GM10266 (cell line): Measurements from ENCODE around the gene GLT8D2.

ENCODE experiments used
- DNase-seq: peaks from one replicate; pipeline ENCODE4 v3.0.0; 2012; ENCODE audit errors: extremely low spot score
- TF ChIP-seq, protein P1 (sequence below): IDR thresholded peaks from 2 replicates; pipeline ENCODE4 v1.5.1; 2012; ENCODE audit warnings: mild to moderate bottlenecking, low read depth; ENCODE audit not compliant: control insufficient read depth, insufficient read depth; ENCODE audit errors: missing control alignments

Gene GLT8D2

GRCh38 chr12:103958621-103959020 lies 91.4 kb downstream of the GLT8D2 start:
- TF ChIP-seq, protein P1, sequence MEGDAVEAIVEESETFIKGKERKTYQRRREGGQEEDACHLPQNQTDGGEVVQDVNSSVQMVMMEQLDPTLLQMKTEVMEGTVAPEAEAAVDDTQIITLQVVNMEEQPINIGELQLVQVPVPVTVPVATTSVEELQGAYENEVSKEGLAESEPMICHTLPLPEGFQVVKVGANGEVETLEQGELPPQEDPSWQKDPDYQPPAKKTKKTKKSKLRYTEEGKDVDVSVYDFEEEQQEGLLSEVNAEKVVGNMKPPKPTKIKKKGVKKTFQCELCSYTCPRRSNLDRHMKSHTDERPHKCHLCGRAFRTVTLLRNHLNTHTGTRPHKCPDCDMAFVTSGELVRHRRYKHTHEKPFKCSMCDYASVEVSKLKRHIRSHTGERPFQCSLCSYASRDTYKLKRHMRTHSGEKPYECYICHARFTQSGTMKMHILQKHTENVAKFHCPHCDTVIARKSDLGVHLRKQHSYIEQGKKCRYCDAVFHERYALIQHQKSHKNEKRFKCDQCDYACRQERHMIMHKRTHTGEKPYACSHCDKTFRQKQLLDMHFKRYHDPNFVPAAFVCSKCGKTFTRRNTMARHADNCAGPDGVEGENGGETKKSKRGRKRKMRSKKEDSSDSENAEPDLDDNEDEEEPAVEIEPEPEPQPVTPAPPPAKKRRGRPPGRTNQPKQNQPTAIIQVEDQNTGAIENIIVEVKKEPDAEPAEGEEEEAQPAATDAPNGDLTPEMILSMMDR, result no peak
- DNase-seq, result no peak

- no peak for DNase-seq
- TF ChIP-seq, protein P1, result no peak
These were observed 92.1 kb downstream of the GLT8D2 start for GRCh38 chr12:103957865-103958388.

DNA sequence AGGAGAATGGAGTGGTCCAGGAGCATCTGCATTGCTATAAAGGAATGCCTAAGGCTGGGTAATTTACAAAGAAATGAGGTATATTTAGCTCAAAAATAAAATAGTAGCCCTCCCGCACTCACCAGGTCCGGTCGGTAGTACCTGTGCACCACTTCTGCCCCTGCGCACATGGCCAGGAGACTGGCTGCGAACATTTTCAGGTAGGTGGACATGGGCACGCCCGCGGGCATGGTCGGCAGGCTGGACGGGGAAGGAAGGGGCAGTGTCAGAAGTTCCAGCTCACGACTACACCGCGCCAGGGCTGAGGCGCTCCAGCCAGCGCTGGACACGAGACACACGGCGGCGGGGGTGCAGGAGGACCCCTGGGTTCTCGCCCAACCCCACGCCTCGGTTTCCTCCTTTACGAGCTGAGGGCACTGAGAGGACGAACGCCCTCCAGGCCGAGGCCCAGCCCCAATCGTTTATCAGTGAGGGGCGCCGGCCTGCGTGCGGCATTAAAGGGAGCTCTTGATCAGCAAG lies 93.4 kb downstream of the GLT8D2 start:
- TF ChIP-seq, protein P1, result no peak
- no peak for DNase-seq

- no peak for DNase-seq
- TF ChIP-seq, protein P1, result no peak
These were observed 94.0 kb downstream of the GLT8D2 start for GRCh38 chr12:103955811-103956508.

DNA sequence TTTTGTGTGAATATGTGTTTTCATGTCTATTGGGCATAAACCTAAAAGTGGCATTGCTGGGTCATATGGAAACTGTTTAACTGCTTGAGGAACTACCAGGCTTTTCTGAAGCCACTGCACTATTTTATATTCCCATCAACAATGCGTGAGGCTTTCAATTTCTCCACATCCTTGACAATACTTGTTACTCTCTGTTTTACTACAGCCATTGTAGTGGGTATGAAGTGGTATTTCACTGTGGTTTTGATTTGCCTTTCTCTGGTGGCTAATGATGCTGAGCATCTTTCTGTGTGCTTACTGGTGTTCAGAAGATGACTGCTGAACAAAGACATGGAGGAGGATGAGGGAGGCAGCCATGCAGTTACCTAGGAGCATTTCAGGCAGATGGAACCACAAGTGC lies 97.5 kb downstream of the GLT8D2 start:
- TF ChIP-seq, protein P1, result no peak
- no peak for DNase-seq

GRCh38 chr12:103948746-103949406 lies 101.1 kb downstream of the GLT8D2 start:
- DNase-seq, result no peak
- TF ChIP-seq, protein P1, result no peak
